ENCODE results near the gene PHKG2.

The PHKG2 gene

GRCh38 chr16:30731411-30731810, 16.8 kb upstream of the PHKG2 start:
- DNase-seq: no peak
- no peak overlapping the region for H2AFZ ChIP-seq (ENCODE audit: low read length)
- H3K27me3 ChIP-seq (replicated peaks; ENCODE audit: insufficient read depth, low read length): no peaks in the 10 kb centered on the region
- H3K27ac ChIP-seq (ENCODE audit: low read length): no peak overlapping the region
- no peaks in the 10 kb centered on the region for H3K9me2 ChIP-seq (replicated peaks; ENCODE audit: insufficient read depth, low read length)
- H3K4me2 ChIP-seq (ENCODE audit: low read depth, low read length): no peak overlapping the region
- no peaks in the 10 kb centered on the region for H3K9me3 ChIP-seq (replicated peaks; ENCODE audit: insufficient read depth, low read length)
- H3K79me2 ChIP-seq (ENCODE audit: low read length): peaks cover 22% of the 10 kb centered on the region
- no peaks in the 10 kb centered on the region for H3K4me1 ChIP-seq (ENCODE audit: low read length)
- TF ChIP-seq EZH2phosphoT487 (IDR thresholded peaks at IDR 0.05; ENCODE audit: low read length) (no peak), CTCF (IDR thresholded peaks at IDR 0.05; ENCODE audit: low read length) (no peak), EZH2 (optimal IDR thresholded peaks at IDR 0.05; ENCODE audit: low read depth, low read length) (no peak)
- no peaks in the 10 kb centered on the region; the same call in 1 of the 2 replicates for H3F3A ChIP-seq (ENCODE audit: insufficient read depth, low read length)
- peaks cover 16% of the 10 kb centered on the region for H3K36me3 ChIP-seq (replicated peaks; ENCODE audit: insufficient read depth, low read length)
- no peak overlapping the region for H3K4me3 ChIP-seq (ENCODE audit: low read length)
- no peaks in the 10 kb centered on the region for H4K20me1 ChIP-seq (ENCODE audit: insufficient read depth, low read length)
- H3K9ac ChIP-seq (ENCODE audit: low read length): no peak overlapping the region

GRCh38 chr16:30736995-30737793, 11.0 kb upstream of the PHKG2 start:
- H2AFZ ChIP-seq (ENCODE audit: low read length): no peak overlapping the region
- no peaks in the 10 kb centered on the region for H3K9me3 ChIP-seq (replicated peaks; ENCODE audit: insufficient read depth, low read length)
- H3K4me2 ChIP-seq (ENCODE audit: low read depth, low read length): no peak overlapping the region
- H4K20me1 ChIP-seq (ENCODE audit: insufficient read depth, low read length): no peaks in the 10 kb centered on the region
- H3K27me3 ChIP-seq (replicated peaks; ENCODE audit: insufficient read depth, low read length): no peaks in the 10 kb centered on the region
- no peaks in the 10 kb centered on the region for H3K9me2 ChIP-seq (replicated peaks; ENCODE audit: insufficient read depth, low read length)
- TF ChIP-seq EZH2phosphoT487 (IDR thresholded peaks at IDR 0.05; ENCODE audit: low read length) (no peak), EZH2 (optimal IDR thresholded peaks at IDR 0.05; ENCODE audit: low read depth, low read length) (no peak)
- no peaks in the 10 kb centered on the region for H3K79me2 ChIP-seq (ENCODE audit: low read length)
- no peak for DNase-seq
- H3K27ac ChIP-seq (ENCODE audit: low read length): no peak overlapping the region
- no peak overlapping the region for H3K4me3 ChIP-seq (ENCODE audit: low read length)
- H3K9ac ChIP-seq (ENCODE audit: low read length): no peak overlapping the region
- H3F3A ChIP-seq (ENCODE audit: insufficient read depth, low read length): no peaks in the 10 kb centered on the region; the same call in 1 of the 2 replicates
- H3K4me1 ChIP-seq (ENCODE audit: low read length): no peaks in the 10 kb centered on the region
- peaks cover 17% of the 10 kb centered on the region for H3K36me3 ChIP-seq (replicated peaks; ENCODE audit: insufficient read depth, low read length)

GRCh38 chr16:30737794-30738648, 10.2 kb upstream of the PHKG2 start:
- no peak overlapping the region for H3K27ac ChIP-seq (ENCODE audit: low read length)
- no peak overlapping the region for H2AFZ ChIP-seq (ENCODE audit: low read length)
- no peaks in the 10 kb centered on the region for H3K27me3 ChIP-seq (replicated peaks; ENCODE audit: insufficient read depth, low read length)
- no peaks in the 10 kb centered on the region for H4K20me1 ChIP-seq (ENCODE audit: insufficient read depth, low read length)
- H3K4me2 ChIP-seq (ENCODE audit: low read depth, low read length): no peak overlapping the region
- TF ChIP-seq CTCF (IDR thresholded peaks at IDR 0.05; ENCODE audit: low read length): no peak
- no peak for TF ChIP-seq EZH2 (optimal IDR thresholded peaks at IDR 0.05; ENCODE audit: low read depth, low read length)
- no peak for TF ChIP-seq EZH2phosphoT487 (IDR thresholded peaks at IDR 0.05; ENCODE audit: low read length)
- no peaks in the 10 kb centered on the region for H3K9me3 ChIP-seq (replicated peaks; ENCODE audit: insufficient read depth, low read length)
- H3K9ac ChIP-seq (ENCODE audit: low read length): no peak overlapping the region
- H3K4me3 ChIP-seq (ENCODE audit: low read length): no peak overlapping the region
- H3K79me2 ChIP-seq (ENCODE audit: low read length): no peaks in the 10 kb centered on the region
- DNase-seq: no peak
- no peaks in the 10 kb centered on the region for H3K4me1 ChIP-seq (ENCODE audit: low read length)
- no peaks in the 10 kb centered on the region for H3K9me2 ChIP-seq (replicated peaks; ENCODE audit: insufficient read depth, low read length)
- peaks cover 15% of the 10 kb centered on the region for H3K36me3 ChIP-seq (replicated peaks; ENCODE audit: insufficient read depth, low read length)
- H3F3A ChIP-seq (ENCODE audit: insufficient read depth, low read length): no peaks in the 10 kb centered on the region; the same call in 1 of the 2 replicates
